Left lung (tissue), 10 donors: ENCODE results near the gene ZNF808. TPM values are rescaled to one million over a fixed set of nuclear protein-coding genes. Genes with fewer than 3 reads are reported as not detected.
A peak's percentile ranks its signal among the peaks of the same experiment; 100 is the strongest.
"Not testable (repeated sequence)": the region's sequence is repeated elsewhere in the genome, so short reads cannot be mapped to it uniquely, and the experiment has no call there.

ENCODE experiments used
- ATAC-seq: fragments of 200-7000 bp; cut with Tn5 transposase; one replicate; pipeline ENCODE4 v1.9.1; 2020; ENCODE audit warnings: moderate library complexity
- DNase-seq, 4 donors: peaks; one replicate each; pipeline ENCODE4 v3.0.0-alpha.2; 2013 to 2020
- H3K27ac ChIP-seq, 2 donors: fragments of 200-600 bp; sonication (generic) in 1 of 2; one replicate each; pipeline versions ENCODE4 v1.5.0 to v1.8.0; 2020 to 2021
- H3K27me3 ChIP-seq, 2 donors: fragments of 200-600 bp; sonication (generic) in 1 of 2; one replicate each; pipeline versions ENCODE4 v1.5.0 to v1.8.0; 2020 to 2021
- H3K36me3 ChIP-seq, 2 donors: fragments of 200-600 bp; sonication (generic) in 1 of 2; one replicate each; pipeline versions ENCODE4 v1.5.0 to v1.8.0; 2020 to 2021
- H3K4me1 ChIP-seq, 2 donors: fragments of 200-600 bp; one replicate each; pipeline ENCODE4 v1.8.0; 2021
- H3K4me3 ChIP-seq, 2 donors: fragments of 200-600 bp; sonication (generic) in 1 of 2; one replicate each; pipeline versions ENCODE4 v1.5.0 to v1.8.0; 2020 to 2021; ENCODE audit warnings: mild to moderate bottlenecking in 1 of 2
- H3K9me3 ChIP-seq, 2 donors: fragments of 200-600 bp; sonication (generic) in 1 of 2; one replicate each; pipeline versions ENCODE4 v1.5.0 to v1.8.0; 2020 to 2021
- intact Hi-C, 2 donors: fragments of 100-400 bp; cut with DNase I; formaldehyde crosslinking; loops; one replicate each; pipeline versions ENCODE4 v1.11.2 to v1.14.2; 2022
- polyA plus RNA-seq, 6 donors: library from polyadenylated mRNA; unstranded; fragments of 120-200 nt; gene quantifications; one replicate each; pipeline ENCODE4 v1.2.1, GENCODE V29; 2013; ENCODE audit not compliant: insufficient read length in 6 of 6
- total RNA-seq, 2 donors: library from RNA; stranded (reverse); fragmentation: NEBNext Ultra II Directional; extraction: Animal tissue kit (Norgen Biotek cat#: 25700); gene quantifications; one replicate each; pipeline ENCODE4 v1.2.1, GENCODE V29; 2021
- TF ChIP-seq, protein P1 (sequence below), 2 donors: fragments of 200-600 bp; sonication (generic) in 1 of 2; IDR thresholded peaks; one replicate each; pipeline versions ENCODE4 v1.5.0 to v1.8.0; 2021; ENCODE audit warnings: antibody characterized with exemption in 2 of 2
- donor health status: DM: no; HTN: yes; CAD: no.
- donor health status: DM: no; HTN: no; CAD: no.

Gene ZNF808
- total and polyA plus RNA-seq, 8 donors = 13.9 to 24.6 (median 19.0) TPM

DNA sequence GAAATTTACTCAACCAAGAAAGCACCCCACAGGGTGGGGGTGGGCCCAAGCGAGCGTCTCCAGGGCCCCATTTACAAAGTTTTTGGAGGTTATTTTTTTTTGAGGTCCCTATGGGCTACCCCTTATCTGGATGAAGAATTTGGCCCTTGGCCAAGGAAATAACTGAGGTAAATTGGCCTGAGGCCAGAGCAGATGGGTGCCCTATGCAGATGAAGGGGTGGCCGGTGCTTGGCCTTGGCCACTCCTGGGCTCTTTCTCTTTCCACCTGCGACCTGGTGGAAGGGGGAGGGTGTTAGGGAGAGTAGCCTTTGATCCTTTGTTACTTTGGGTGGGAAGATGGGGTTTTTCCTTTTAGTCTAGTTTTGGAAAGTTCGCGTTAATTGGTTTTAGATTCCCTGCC is 58.1 kb downstream of the ZNF808 start:
- no peaks in the 10 kb centered on the region for H3K4me1 ChIP-seq
- no peak overlapping the region for H3K27ac ChIP-seq
- peaks cover 0 to 78% of the 10 kb centered on the region in 2 donors for H3K36me3 ChIP-seq
- intact Hi-C loops = no loop called here
- no peaks in the 10 kb centered on the region for H3K27me3 ChIP-seq
- peaks cover 0 to 76% of the 10 kb centered on the region in 2 donors for H3K9me3 ChIP-seq
- no peak overlapping the region for H3K4me3 ChIP-seq
- peak; percentile 31 for ATAC-seq
- TF ChIP-seq, protein P1, sequence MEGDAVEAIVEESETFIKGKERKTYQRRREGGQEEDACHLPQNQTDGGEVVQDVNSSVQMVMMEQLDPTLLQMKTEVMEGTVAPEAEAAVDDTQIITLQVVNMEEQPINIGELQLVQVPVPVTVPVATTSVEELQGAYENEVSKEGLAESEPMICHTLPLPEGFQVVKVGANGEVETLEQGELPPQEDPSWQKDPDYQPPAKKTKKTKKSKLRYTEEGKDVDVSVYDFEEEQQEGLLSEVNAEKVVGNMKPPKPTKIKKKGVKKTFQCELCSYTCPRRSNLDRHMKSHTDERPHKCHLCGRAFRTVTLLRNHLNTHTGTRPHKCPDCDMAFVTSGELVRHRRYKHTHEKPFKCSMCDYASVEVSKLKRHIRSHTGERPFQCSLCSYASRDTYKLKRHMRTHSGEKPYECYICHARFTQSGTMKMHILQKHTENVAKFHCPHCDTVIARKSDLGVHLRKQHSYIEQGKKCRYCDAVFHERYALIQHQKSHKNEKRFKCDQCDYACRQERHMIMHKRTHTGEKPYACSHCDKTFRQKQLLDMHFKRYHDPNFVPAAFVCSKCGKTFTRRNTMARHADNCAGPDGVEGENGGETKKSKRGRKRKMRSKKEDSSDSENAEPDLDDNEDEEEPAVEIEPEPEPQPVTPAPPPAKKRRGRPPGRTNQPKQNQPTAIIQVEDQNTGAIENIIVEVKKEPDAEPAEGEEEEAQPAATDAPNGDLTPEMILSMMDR (IDR thresholded peaks at IDR 0.05) = no peak
- DNase-seq = no peak

- no peak overlapping the region for H3K4me3 ChIP-seq
- no peaks in the 10 kb centered on the region for H3K27me3 ChIP-seq
- H3K27ac ChIP-seq = no peak overlapping the region
- peaks cover 0 to 40% of the 10 kb centered on the region in 2 donors for H3K9me3 ChIP-seq
- H3K4me1 ChIP-seq = no peaks in the 10 kb centered on the region
- H3K36me3 ChIP-seq = peaks cover 0 to 62% of the 10 kb centered on the region in 2 donors
- intact Hi-C loops = no loop called here
- ATAC-seq = no peak
- TF ChIP-seq, protein P1 (IDR thresholded peaks at IDR 0.05) = no peak
- DNase-seq = no peak
Observed at GRCh38 chr19:52590728-52591127, 63.3 kb downstream of the ZNF808 start.

GRCh38 chr19:52592301-52592700 is 64.8 kb downstream of the ZNF808 start:
- intact Hi-C loops = no loop called here

GRCh38 chr19:52593441-52593840 is 66.0 kb downstream of the ZNF808 start:
- Histone ChIP-seq H3K36me3 (peaks cover 0 to 62% of the 10 kb centered on the region in 2 donors), H3K9me3 (peaks cover 0 to 41% of the 10 kb centered on the region in 2 donors)
- intact Hi-C loops, H3K4me3 ChIP-seq, DNase-seq, H3K4me1 ChIP-seq, H3K27me3 ChIP-seq, ATAC-seq, H3K27ac ChIP-seq: not testable (repeated sequence)

More at GRCh38 chr19:52592301-52592700, 64.8 kb downstream of the ZNF808 start:
- TF ChIP-seq, protein P1 (IDR thresholded peaks at IDR 0.05) = no peak
- DNase-seq = no peak
- peaks cover 0 to 40% of the 10 kb centered on the region in 2 donors for H3K9me3 ChIP-seq
- H3K27ac ChIP-seq = no peak overlapping the region
- H3K4me3 ChIP-seq = no peak overlapping the region
- ATAC-seq = no peak
- H3K27me3 ChIP-seq = no peaks in the 10 kb centered on the region
- H3K4me1 ChIP-seq = no peaks in the 10 kb centered on the region
- H3K36me3 ChIP-seq = peaks cover 0 to 62% of the 10 kb centered on the region in 2 donors

GRCh38 chr19:52599241-52599640 is 71.8 kb downstream of the ZNF808 start:
- Histone ChIP-seq H3K9me3 (peaks cover 0 to 28% of the 10 kb centered on the region in 2 donors), H3K4me3 (no peak overlapping the region), H3K4me1 (peaks cover 0 to 16% of the 10 kb centered on the region in 2 donors), H3K27me3 (no peaks in the 10 kb centered on the region), H3K27ac (no peak overlapping the region), H3K36me3 (peaks cover 0 to 28% of the 10 kb centered on the region in 2 donors)
- TF ChIP-seq, protein P1 (IDR thresholded peaks at IDR 0.05) = no peak
- intact Hi-C loops = no loop called here
- ATAC-seq = no peak
- DNase-seq = peak in 1 of 4 donors; percentile 20

- peaks cover 0 to 29% of the 10 kb centered on the region in 2 donors for H3K9me3 ChIP-seq
- H3K4me3 ChIP-seq = peak overlapping the region; percentile 56 to 75
- peak overlapping the region; percentile 78 to 79 for H3K27ac ChIP-seq
- peaks cover 0 to 14% of the 10 kb centered on the region in 2 donors for H3K36me3 ChIP-seq
- intact Hi-C loops = no loop called here
- H3K4me1 ChIP-seq = peaks cover 0 to 16% of the 10 kb centered on the region in 2 donors
- TF ChIP-seq, protein P1 (IDR thresholded peaks at IDR 0.05) = no peak
- ATAC-seq (peak; percentile 16), DNase-seq (peak in 3 of 4 donors; percentile 19 to 78 (median 40))
- no peaks in the 10 kb centered on the region for H3K27me3 ChIP-seq
Observed at GRCh38 chr19:52600639-52601024, 73.2 kb downstream of the ZNF808 start.
